DOHH2 (cell line): ENCODE measurements around the gene NMUR1.

ENCODE experiments used
- H3F3A ChIP-seq: fragments of 200-600 bp; sonication (generic), shearing (Covaris generic); 2 replicates; pipeline ENCODE4 v1.6.0; 2016; ENCODE audit warnings: antibody characterized with exemption, mild to moderate bottlenecking; ENCODE audit not compliant: control insufficient read depth, insufficient read depth
- H3K27ac ChIP-seq: fragments of 200-600 bp; sonication (generic); 2 replicates; pipeline ENCODE4 v1.5.1; 2014; ENCODE audit warnings: low read depth, mild to moderate bottlenecking, low read length, moderate library complexity
- H3K27me3 ChIP-seq: fragments of 200-600 bp; sonication (generic); 2 replicates; pipeline ENCODE4 v1.6.1; 2014; ENCODE audit warnings: mild to moderate bottlenecking, low read length, mixed read lengths; ENCODE audit not compliant: control insufficient read depth
- H3K36me3 ChIP-seq: fragments of 200-600 bp; sonication (generic); 2 replicates; pipeline ENCODE4 v1.6.1; 2014; ENCODE audit warnings: mild to moderate bottlenecking, low read length, moderate library complexity, mixed read lengths; ENCODE audit not compliant: control insufficient read depth
- H3K4me1 ChIP-seq: fragments of 200-600 bp; sonication (generic); 2 replicates; pipeline ENCODE4 v1.6.1; 2014; ENCODE audit warnings: mild to moderate bottlenecking, low read length, mixed read lengths; ENCODE audit not compliant: control insufficient read depth
- H3K4me2 ChIP-seq: fragments of 200-600 bp; sonication (generic); 2 replicates; pipeline ENCODE4 v1.6.0; 2014; ENCODE audit warnings: mild to moderate bottlenecking, low read length, moderate library complexity
- H3K4me3 ChIP-seq: fragments of 200-600 bp; sonication (generic); 2 replicates; pipeline ENCODE4 v1.5.1; 2014; ENCODE audit warnings: mild to moderate bottlenecking, low read length, mixed read lengths
- H3K79me2 ChIP-seq: fragments of 200-600 bp; sonication (generic); 2 replicates; pipeline ENCODE4 v1.6.1; 2014; ENCODE audit warnings: mild to moderate bottlenecking, low read length, mixed read lengths; ENCODE audit not compliant: control insufficient read depth
- H3K9me2 ChIP-seq: fragments of 200-600 bp; sonication (generic); replicated peaks from 2 replicates; pipeline ENCODE4 v1.6.1; 2014; ENCODE audit warnings: mild to moderate bottlenecking, low read length, mixed read lengths; ENCODE audit not compliant: control insufficient read depth
- H3K9me3 ChIP-seq: fragments of 200-600 bp; sonication (generic); 2 replicates; pipeline ENCODE4 v1.6.1; 2014; ENCODE audit warnings: antibody characterized with exemption, low read length, mixed read lengths; ENCODE audit not compliant: control insufficient read depth, insufficient read depth
- H4K20me1 ChIP-seq: fragments of 200-600 bp; sonication (generic); 2 replicates; pipeline ENCODE4 v1.6.0; 2014; ENCODE audit warnings: low read depth, mild to moderate bottlenecking, antibody characterized with exemption, low read length, moderate library complexity; ENCODE audit not compliant: control insufficient read depth, insufficient read depth
- EZH2phosphoT487 ChIP-seq: fragments of 200-600 bp; sonication (generic); IDR thresholded peaks from 2 replicates; pipeline ENCODE4 v1.6.1; 2017; ENCODE audit warnings: borderline replicate concordance, mild to moderate bottlenecking, antibody characterized with exemption, low read length, moderate library complexity, mixed read lengths
- TF ChIP-seq, protein P1 (sequence below): fragments of 200-600 bp; sonication (generic); IDR thresholded peaks from one replicate; pipeline ENCODE4 v1.5.1; 2014; ENCODE audit warnings: antibody characterized with exemption, mild to moderate bottlenecking, low read depth, low read length; ENCODE audit not compliant: poor library complexity, severe bottlenecking

Gene NMUR1

GRCh38 chr2:231521443-231521842 is 8.8 kb downstream of the NMUR1 start:
- H3K36me3 ChIP-seq, result no peaks in the 10 kb centered on the region
- H3K4me2 ChIP-seq, result no peak overlapping the region
- no peaks in the 10 kb centered on the region for H3K79me2 ChIP-seq
- peaks cover 15% of the 10 kb centered on the region for H3K27me3 ChIP-seq
- H3K4me3 ChIP-seq, result no peak overlapping the region
- no peaks in the 10 kb centered on the region for H4K20me1 ChIP-seq
- H3K9me3 ChIP-seq, result no peaks in the 10 kb centered on the region
- no peaks in the 10 kb centered on the region for H3K9me2 ChIP-seq
- H3K4me1 ChIP-seq, result no peaks in the 10 kb centered on the region
- TF ChIP-seq EZH2phosphoT487, result no peak
- TF ChIP-seq, protein P1, sequence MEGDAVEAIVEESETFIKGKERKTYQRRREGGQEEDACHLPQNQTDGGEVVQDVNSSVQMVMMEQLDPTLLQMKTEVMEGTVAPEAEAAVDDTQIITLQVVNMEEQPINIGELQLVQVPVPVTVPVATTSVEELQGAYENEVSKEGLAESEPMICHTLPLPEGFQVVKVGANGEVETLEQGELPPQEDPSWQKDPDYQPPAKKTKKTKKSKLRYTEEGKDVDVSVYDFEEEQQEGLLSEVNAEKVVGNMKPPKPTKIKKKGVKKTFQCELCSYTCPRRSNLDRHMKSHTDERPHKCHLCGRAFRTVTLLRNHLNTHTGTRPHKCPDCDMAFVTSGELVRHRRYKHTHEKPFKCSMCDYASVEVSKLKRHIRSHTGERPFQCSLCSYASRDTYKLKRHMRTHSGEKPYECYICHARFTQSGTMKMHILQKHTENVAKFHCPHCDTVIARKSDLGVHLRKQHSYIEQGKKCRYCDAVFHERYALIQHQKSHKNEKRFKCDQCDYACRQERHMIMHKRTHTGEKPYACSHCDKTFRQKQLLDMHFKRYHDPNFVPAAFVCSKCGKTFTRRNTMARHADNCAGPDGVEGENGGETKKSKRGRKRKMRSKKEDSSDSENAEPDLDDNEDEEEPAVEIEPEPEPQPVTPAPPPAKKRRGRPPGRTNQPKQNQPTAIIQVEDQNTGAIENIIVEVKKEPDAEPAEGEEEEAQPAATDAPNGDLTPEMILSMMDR, result no peak
- H3K27ac ChIP-seq, result no peak overlapping the region
- no peaks in the 10 kb centered on the region for H3F3A ChIP-seq

DNA sequence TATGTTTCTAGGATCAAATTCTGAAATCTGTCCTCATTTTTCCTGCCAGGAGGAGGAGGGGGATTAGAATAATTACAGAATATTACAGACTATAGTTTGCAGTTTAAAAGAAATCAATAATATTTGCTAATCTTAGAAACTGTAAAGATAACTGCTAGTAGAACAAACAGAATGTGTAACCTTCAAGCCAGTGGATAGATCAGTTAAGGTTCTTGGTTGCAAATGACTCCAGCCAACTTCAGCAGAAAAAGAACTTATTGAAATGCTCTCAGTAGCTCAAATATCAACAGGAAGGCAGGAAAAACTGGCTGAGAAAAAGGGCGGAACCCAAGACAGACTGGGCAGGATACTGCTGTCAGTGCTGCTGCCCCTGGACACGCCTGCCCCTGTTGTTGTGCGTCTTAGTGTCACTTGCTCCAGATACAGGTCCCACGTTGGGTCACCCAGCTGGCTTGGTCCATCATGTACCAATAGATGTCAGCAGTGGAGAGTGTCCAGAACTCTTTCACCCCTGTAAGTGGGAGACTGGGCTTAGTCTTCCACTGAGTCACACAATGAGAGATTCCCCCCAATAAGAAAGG is 10.2 kb downstream of the NMUR1 start:
- TF ChIP-seq, protein P1, result no peak
- TF ChIP-seq EZH2phosphoT487, result no peak
- Histone ChIP-seq H3K36me3 (no peaks in the 10 kb centered on the region), H3K4me3 (no peak overlapping the region), H3K27me3 (peaks cover 15% of the 10 kb centered on the region), H3K4me1 (peaks cover 5% of the 10 kb centered on the region), H4K20me1 (no peaks in the 10 kb centered on the region), H3K79me2 (no peaks in the 10 kb centered on the region), H3F3A (peaks cover 7% of the 10 kb centered on the region; the same call in 1 of the 2 replicates), H3K9me2 (no peaks in the 10 kb centered on the region), H3K4me2 (no peak overlapping the region), H3K9me3 (no peaks in the 10 kb centered on the region), H3K27ac (no peak overlapping the region)

- Histone ChIP-seq H3K79me2 (peaks cover 7% of the 10 kb centered on the region), H3K36me3 (no peaks in the 10 kb centered on the region), H3K9me3 (no peaks in the 10 kb centered on the region), H3K4me2 (no peak overlapping the region), H4K20me1 (no peaks in the 10 kb centered on the region), H3F3A (peaks cover 7% of the 10 kb centered on the region; the same call in 1 of the 2 replicates), H3K27ac (no peak overlapping the region), H3K9me2 (no peaks in the 10 kb centered on the region), H3K4me1 (peaks cover 12% of the 10 kb centered on the region), H3K27me3 (peaks cover 15% of the 10 kb centered on the region), H3K4me3 (no peak overlapping the region)
- TF ChIP-seq, protein P1, result no peak
- TF ChIP-seq EZH2phosphoT487, result no peak
Measured at GRCh38 chr2:231518771-231519170, 11.5 kb downstream of the NMUR1 start.
